Thymus (tissue), 11 donors: ENCODE data around the gene EPG5. TPM values are rescaled to one million over a fixed set of nuclear protein-coding genes. Genes with fewer than 3 reads are reported as not detected.

Source experiments
- DNase-seq, 9 donors: peaks; one replicate each; pipeline ENCODE4 v3.0.0-alpha.2; 2013; ENCODE audit warnings: low spot score in 9 of 9, low read depth in 6 of 9, missing footprints in 1 of 9
- H3K27ac ChIP-seq, 2 donors: one replicate each; pipeline ENCODE4 v1.5.1; 2013; ENCODE audit warnings: control low read depth in 1 of 2, low read depth in 1 of 2, low read length in 1 of 2, mild to moderate bottlenecking in 1 of 2, moderate library complexity in 1 of 2
- H3K27me3 ChIP-seq, 2 donors: one replicate each; pipeline ENCODE4 v1.5.1; 2013; ENCODE audit warnings: low read length in 1 of 2; ENCODE audit not compliant: control insufficient read depth in 2 of 2, insufficient read depth in 1 of 2
- H3K36me3 ChIP-seq, 2 donors: one replicate each; pipeline ENCODE4 v1.5.1; 2013; ENCODE audit warnings: low read length in 1 of 2, mild to moderate bottlenecking in 1 of 2, moderate library complexity in 1 of 2; ENCODE audit not compliant: control insufficient read depth in 2 of 2, insufficient read depth in 2 of 2
- H3K4me1 ChIP-seq, 2 donors: one replicate each; pipeline ENCODE4 v1.5.1; 2013; ENCODE audit warnings: low read length in 2 of 2; ENCODE audit not compliant: control insufficient read depth in 2 of 2, insufficient read depth in 2 of 2
- H3K4me3 ChIP-seq, 2 donors: one replicate each; pipeline ENCODE4 v1.5.1; 2013; ENCODE audit warnings: low read length in 2 of 2, control low read depth in 1 of 2, mild to moderate bottlenecking in 1 of 2
- H3K9me3 ChIP-seq, 2 donors: one replicate each; pipeline ENCODE4 v1.5.1; 2013; ENCODE audit warnings: low read length in 1 of 2, mild to moderate bottlenecking in 1 of 2; ENCODE audit not compliant: control insufficient read depth in 2 of 2, insufficient read depth in 1 of 2
- WGBS: extraction: QIAGEN DNeasy Blood & Tissue Kit; methylation state at CpG from one replicate; pipeline ENCODE4 v1.1.7; 2013; 5-methylcytosine and 5-hydroxymethylcytosine counted together
- polyA plus RNA-seq: library from polyadenylated mRNA; stranded (reverse); fragments of 200-250 nt; gene quantifications from one replicate; pipeline ENCODE4 v1.2.3, GENCODE V29; 2013
- total RNA-seq: library from RNA; stranded (reverse); fragments of 120-200 nt; gene quantifications from one replicate; pipeline ENCODE4 v1.2.4, GENCODE V29; 2013
- donor health status: healthy.

EPG5 gene
- total and polyA plus RNA-seq, 2 donors, result 10.7 to 14.9 TPM

- Histone ChIP-seq H3K27me3 (no peaks in the 10 kb centered on the region), H3K9me3 (no peaks in the 10 kb centered on the region), H3K36me3 (peaks cover 20 to 37% of the 10 kb centered on the region in 2 donors), H3K4me1 (no peaks in the 10 kb centered on the region), H3K4me3 (no peak overlapping the region), H3K27ac (no peak overlapping the region)
- WGBS, result 98% methylated on average over 2 of the region's 2 CpGs
- no peak for DNase-seq
These were observed 75.3 kb downstream of the EPG5 start for GRCh38 chr18:45891806-45892205.

- no peaks in the 10 kb centered on the region for H3K9me3 ChIP-seq
- H3K4me1 ChIP-seq, result no peaks in the 10 kb centered on the region
- DNase-seq, result no peak
- no peak overlapping the region for H3K4me3 ChIP-seq
- H3K27me3 ChIP-seq, result no peaks in the 10 kb centered on the region
- no peak overlapping the region for H3K27ac ChIP-seq
- H3K36me3 ChIP-seq, result peaks cover 20 to 35% of the 10 kb centered on the region in 2 donors
- 97% methylated on average over 1 of the region's 1 CpG for WGBS
These were observed 76.5 kb downstream of the EPG5 start for GRCh38 chr18:45890606-45891005.

GRCh38 chr18:45889419-45890064, 77.6 kb downstream of the EPG5 start:
- Histone ChIP-seq H3K27ac (no peak overlapping the region), H3K4me3 (no peak overlapping the region), H3K4me1 (no peaks in the 10 kb centered on the region), H3K27me3 (no peaks in the 10 kb centered on the region), H3K36me3 (peaks cover 17 to 37% of the 10 kb centered on the region in 2 donors), H3K9me3 (no peaks in the 10 kb centered on the region)
- WGBS, result 93% methylated on average over 3 of the region's 3 CpGs
- DNase-seq, result no peak

GRCh38 chr18:45887585-45887984, 79.5 kb downstream of the EPG5 start:
- WGBS, result 98% methylated on average over 5 of the region's 5 CpGs
- DNase-seq, result no peak
- H3K27ac ChIP-seq, result no peak overlapping the region
- no peaks in the 10 kb centered on the region for H3K4me1 ChIP-seq
- no peak overlapping the region for H3K4me3 ChIP-seq
- H3K9me3 ChIP-seq, result no peaks in the 10 kb centered on the region
- H3K27me3 ChIP-seq, result no peaks in the 10 kb centered on the region
- peaks cover 24 to 46% of the 10 kb centered on the region in 2 donors for H3K36me3 ChIP-seq

GRCh38 chr18:45880876-45881558, 86.1 kb downstream of the EPG5 start:
- H3K36me3 ChIP-seq, result peaks cover 23 to 47% of the 10 kb centered on the region in 2 donors

GRCh38 chr18:45879681-45880655, 87.2 kb downstream of the EPG5 start:
- Histone ChIP-seq H3K36me3 (peaks cover 24 to 53% of the 10 kb centered on the region in 2 donors), H3K4me1 (peaks cover 6 to 7% of the 10 kb centered on the region in 2 donors), H3K27ac (peak overlapping the region in 1 of 2 donors; percentile 14), H3K9me3 (peaks cover 0 to 2% of the 10 kb centered on the region in 2 donors), H3K4me3 (no peak overlapping the region), H3K27me3 (no peaks in the 10 kb centered on the region)
- DNase-seq, result peak; percentile 46 to 88 (median 72)
- 46% methylated on average over 17 of the region's 17 CpGs for WGBS

More at GRCh38 chr18:45880876-45881558, 86.1 kb downstream of the EPG5 start:
- Histone ChIP-seq H3K9me3 (no peaks in the 10 kb centered on the region), H3K27ac (no peak overlapping the region), H3K4me1 (peaks cover 6 to 7% of the 10 kb centered on the region in 2 donors), H3K4me3 (no peak overlapping the region), H3K27me3 (no peaks in the 10 kb centered on the region)
- no peak for DNase-seq
- WGBS, result 100% methylated on average over 3 of the region's 3 CpGs

- no peak overlapping the region for H3K27ac ChIP-seq
- H3K27me3 ChIP-seq, result no peaks in the 10 kb centered on the region
- peaks cover 24 to 49% of the 10 kb centered on the region in 2 donors for H3K36me3 ChIP-seq
- DNase-seq, result no peak
- 97% methylated on average over 3 of the region's 3 CpGs for WGBS
- H3K4me1 ChIP-seq, result peaks cover 6 to 7% of the 10 kb centered on the region in 2 donors
- no peak overlapping the region for H3K4me3 ChIP-seq
- H3K9me3 ChIP-seq, result peaks cover 0 to 2% of the 10 kb centered on the region in 2 donors
These were observed 89.7 kb downstream of the EPG5 start for GRCh38 chr18:45877403-45877802.

- 99% methylated on average over 3 of the region's 3 CpGs for WGBS
- Histone ChIP-seq H3K36me3 (peaks cover 19 to 42% of the 10 kb centered on the region in 2 donors), H3K4me1 (peaks cover 6 to 7% of the 10 kb centered on the region in 2 donors)
These were observed 91.0 kb downstream of the EPG5 start for GRCh38 chr18:45876161-45876560.

More at GRCh38 chr18:45876161-45876560, 91.0 kb downstream of the EPG5 start:
- DNase-seq, result no peak
- peaks cover 0 to 2% of the 10 kb centered on the region in 2 donors for H3K9me3 ChIP-seq
- no peak overlapping the region for H3K27ac ChIP-seq
- H3K27me3 ChIP-seq, result no peaks in the 10 kb centered on the region
- H3K4me3 ChIP-seq, result no peak overlapping the region
